Measurements from ENCODE around the gene NKD1.

The NKD1 gene

GRCh38 chr16:50555269-50555875, 7.2 kb downstream of the NKD1 start:
- Histone ChIP-seq H3K9me3 (ENCODE audit: control insufficient read depth, low read depth, low read length) (no peaks in the 10 kb centered on the region), H3K4me3 (ENCODE audit: low read length) (no peak overlapping the region), H3K27ac (ENCODE audit: low read length) (no peak overlapping the region), H3K4me1 (ENCODE audit: control insufficient read depth, low read depth, low read length) (no peaks in the 10 kb centered on the region), H3K9ac (ENCODE audit: low read length) (no peak overlapping the region), H3K27me3 (ENCODE audit: control insufficient read depth, insufficient read depth, low read length) (peaks cover 7% of the 10 kb centered on the region), H3K36me3 (ENCODE audit: control insufficient read depth, low read depth, low read length) (no peaks in the 10 kb centered on the region)

- H3K9ac ChIP-seq (ENCODE audit: low read length), result no peak overlapping the region
- H3K27me3 ChIP-seq (ENCODE audit: control insufficient read depth, insufficient read depth, low read length), result no peaks in the 10 kb centered on the region
These were observed 7.9 kb downstream of the NKD1 start for GRCh38 chr16:50555952-50556673.

DNA sequence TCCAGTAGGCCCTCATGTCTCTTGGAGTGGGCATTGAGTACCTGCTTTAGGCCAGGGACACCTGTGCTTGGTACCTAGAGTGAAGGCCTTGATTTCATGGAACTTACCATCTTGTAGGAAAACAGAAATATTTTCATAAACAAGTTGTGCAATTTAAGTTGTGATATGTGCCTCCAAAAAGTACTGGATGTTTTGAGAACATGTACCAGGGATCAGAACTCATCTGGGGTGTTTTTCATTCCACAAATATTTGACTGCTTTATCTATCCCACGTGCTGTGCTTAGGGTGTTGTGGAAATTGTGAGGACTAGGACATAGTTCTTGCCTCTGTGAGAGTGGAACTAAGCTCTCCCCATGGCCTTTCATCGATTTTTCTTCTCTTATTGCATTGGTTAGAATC, 8.8 kb downstream of the NKD1 start:
- Histone ChIP-seq H3K36me3 (ENCODE audit: control insufficient read depth, low read depth, low read length) (no peaks in the 10 kb centered on the region), H3K27ac (ENCODE audit: low read length) (no peak overlapping the region), H3K27me3 (ENCODE audit: control insufficient read depth, insufficient read depth, low read length) (no peaks in the 10 kb centered on the region), H3K4me3 (ENCODE audit: low read length) (no peak overlapping the region), H3K4me1 (ENCODE audit: control insufficient read depth, low read depth, low read length) (no peaks in the 10 kb centered on the region), H3K9me3 (ENCODE audit: control insufficient read depth, low read depth, low read length) (no peaks in the 10 kb centered on the region), H3K9ac (ENCODE audit: low read length) (no peak overlapping the region)

More at GRCh38 chr16:50555952-50556673, 7.9 kb downstream of the NKD1 start:
- Histone ChIP-seq H3K36me3 (ENCODE audit: control insufficient read depth, low read depth, low read length) (no peaks in the 10 kb centered on the region), H3K4me3 (ENCODE audit: low read length) (no peak overlapping the region), H3K4me1 (ENCODE audit: control insufficient read depth, low read depth, low read length) (no peaks in the 10 kb centered on the region), H3K27ac (ENCODE audit: low read length) (no peak overlapping the region), H3K9me3 (ENCODE audit: control insufficient read depth, low read depth, low read length) (no peaks in the 10 kb centered on the region)

DNA sequence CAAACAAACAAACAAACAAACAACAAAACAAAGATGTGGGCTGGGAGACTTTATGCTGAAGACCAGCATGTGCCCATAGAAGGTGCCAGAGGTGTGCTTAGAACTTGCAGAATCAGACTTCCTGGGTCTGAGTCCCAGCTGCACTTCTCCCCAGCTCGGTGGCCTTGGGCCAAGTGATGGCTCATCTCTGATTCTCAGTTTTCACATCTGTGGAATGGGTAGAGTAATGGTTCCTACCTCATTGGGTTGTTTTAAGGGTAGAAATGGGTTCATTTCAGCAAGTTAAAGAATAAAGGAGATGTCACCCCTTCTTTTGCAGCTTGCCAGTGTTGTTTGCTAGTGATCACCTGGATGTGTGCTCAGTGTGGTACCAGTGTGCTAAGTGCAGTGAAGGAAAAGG, 10.7 kb downstream of the NKD1 start:
- H3K4me3 ChIP-seq (ENCODE audit: low read length), result no peak overlapping the region
- H3K9me3 ChIP-seq (ENCODE audit: control insufficient read depth, low read depth, low read length), result no peaks in the 10 kb centered on the region
- no peaks in the 10 kb centered on the region for H3K36me3 ChIP-seq (ENCODE audit: control insufficient read depth, low read depth, low read length)
- no peaks in the 10 kb centered on the region for H3K4me1 ChIP-seq (ENCODE audit: control insufficient read depth, low read depth, low read length)
- H3K9ac ChIP-seq (ENCODE audit: low read length), result no peak overlapping the region
- H3K27ac ChIP-seq (ENCODE audit: low read length), result no peak overlapping the region
- H3K27me3 ChIP-seq (ENCODE audit: control insufficient read depth, insufficient read depth, low read length), result no peaks in the 10 kb centered on the region

GRCh38 chr16:50559342-50559741, 11.1 kb downstream of the NKD1 start:
- Histone ChIP-seq H3K4me3 (ENCODE audit: low read length) (no peak overlapping the region), H3K9ac (ENCODE audit: low read length) (no peak overlapping the region), H3K9me3 (ENCODE audit: control insufficient read depth, low read depth, low read length) (no peaks in the 10 kb centered on the region), H3K27me3 (ENCODE audit: control insufficient read depth, insufficient read depth, low read length) (no peaks in the 10 kb centered on the region), H3K4me1 (ENCODE audit: control insufficient read depth, low read depth, low read length) (no peaks in the 10 kb centered on the region), H3K36me3 (ENCODE audit: control insufficient read depth, low read depth, low read length) (no peaks in the 10 kb centered on the region), H3K27ac (ENCODE audit: low read length) (no peak overlapping the region)

DNA sequence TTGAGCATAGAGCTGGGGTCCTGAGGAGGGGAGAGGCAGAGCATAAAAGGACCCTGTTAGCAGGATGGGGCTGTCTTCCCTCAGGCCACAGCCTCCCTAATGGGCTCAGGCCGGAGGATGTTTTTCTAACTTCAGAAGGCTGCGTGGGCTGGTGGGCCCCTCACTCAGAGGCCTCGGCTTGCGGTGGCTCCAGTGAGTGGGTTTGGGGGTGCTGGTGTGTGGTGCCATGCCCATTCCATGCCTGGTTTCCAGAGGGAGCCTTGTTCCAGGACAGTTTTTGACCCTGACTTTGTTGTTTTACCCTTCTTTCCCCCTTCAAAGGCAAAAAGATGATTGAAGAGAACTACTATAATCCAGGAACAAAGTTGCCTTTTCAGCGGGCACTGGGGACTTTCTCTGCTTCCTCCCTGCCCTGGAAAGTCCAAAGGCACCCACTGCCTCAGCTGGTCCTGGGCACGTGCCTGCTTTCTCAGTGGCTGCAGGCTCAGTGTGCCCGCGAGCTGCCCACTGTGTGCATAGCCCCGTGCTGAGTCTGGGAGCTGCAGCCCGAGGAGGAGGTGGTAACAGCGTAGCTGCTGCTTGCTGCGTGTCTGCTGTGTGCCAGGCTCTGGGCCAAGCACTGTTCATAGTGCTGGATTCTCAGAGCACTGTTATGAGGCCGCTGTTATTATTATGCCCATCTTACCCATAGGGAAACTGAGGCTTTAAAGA, 11.8 kb downstream of the NKD1 start:
- H3K4me3 ChIP-seq (ENCODE audit: low read length), result no peak overlapping the region
- H3K9me3 ChIP-seq (ENCODE audit: control insufficient read depth, low read depth, low read length), result no peaks in the 10 kb centered on the region
- H3K9ac ChIP-seq (ENCODE audit: low read length), result no peak overlapping the region
- no peaks in the 10 kb centered on the region for H3K4me1 ChIP-seq (ENCODE audit: control insufficient read depth, low read depth, low read length)
- H3K27me3 ChIP-seq (ENCODE audit: control insufficient read depth, insufficient read depth, low read length), result no peaks in the 10 kb centered on the region
- H3K36me3 ChIP-seq (ENCODE audit: control insufficient read depth, low read depth, low read length), result no peaks in the 10 kb centered on the region
- H3K27ac ChIP-seq (ENCODE audit: low read length), result no peak overlapping the region

DNA sequence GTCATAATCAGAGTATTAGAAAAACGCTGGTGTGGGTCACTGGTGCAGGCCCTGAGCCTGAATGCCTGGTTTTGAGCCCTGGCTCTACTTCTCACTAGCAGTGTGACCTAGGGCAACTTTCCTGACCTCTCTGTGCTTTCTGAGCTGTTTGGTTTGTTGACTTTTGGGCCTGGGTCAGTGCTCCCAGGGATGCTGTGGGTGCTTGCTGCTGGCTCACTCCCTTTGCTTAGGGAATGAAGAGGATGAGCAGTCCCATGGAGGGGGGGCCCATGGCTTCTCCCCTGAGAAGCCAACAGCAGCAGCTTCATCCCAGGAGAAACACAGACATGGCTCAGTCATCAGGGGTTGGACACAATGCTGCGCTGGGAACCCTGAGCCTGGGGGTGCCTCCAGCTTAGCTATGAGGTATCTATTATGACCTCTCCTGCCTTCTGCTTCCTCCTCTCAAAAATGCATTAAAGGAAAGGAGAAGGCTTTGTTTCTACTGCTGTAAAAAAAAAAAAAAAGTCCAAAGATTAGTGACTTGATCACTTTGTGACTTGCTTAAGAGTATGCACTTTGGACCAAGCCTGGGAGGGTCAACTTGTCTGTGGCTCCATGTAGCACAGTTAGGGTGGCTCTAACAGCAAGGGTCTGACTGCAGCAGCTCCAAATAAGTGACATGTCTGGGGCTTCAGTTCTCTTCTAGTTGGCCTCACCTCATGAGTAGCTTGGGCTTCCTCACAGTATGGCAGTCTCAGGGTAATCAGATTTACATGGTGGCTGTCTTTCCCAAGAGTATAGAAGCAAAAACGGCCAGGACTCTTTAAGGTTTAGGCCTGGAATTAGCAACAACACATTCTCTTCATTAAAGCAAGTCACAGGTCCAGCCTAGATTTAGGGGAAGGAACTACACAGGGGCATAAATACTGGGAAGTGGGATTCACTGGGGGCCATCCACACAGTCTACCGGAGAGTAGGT, 13.0 kb downstream of the NKD1 start:
- no peak overlapping the region for H3K9ac ChIP-seq (ENCODE audit: low read length)
- no peak overlapping the region for H3K4me3 ChIP-seq (ENCODE audit: low read length)
- no peak overlapping the region for H3K27ac ChIP-seq (ENCODE audit: low read length)
- no peaks in the 10 kb centered on the region for H3K9me3 ChIP-seq (ENCODE audit: control insufficient read depth, low read depth, low read length)
- no peaks in the 10 kb centered on the region for H3K36me3 ChIP-seq (ENCODE audit: control insufficient read depth, low read depth, low read length)
- no peaks in the 10 kb centered on the region for H3K4me1 ChIP-seq (ENCODE audit: control insufficient read depth, low read depth, low read length)
- no peaks in the 10 kb centered on the region for H3K27me3 ChIP-seq (ENCODE audit: control insufficient read depth, insufficient read depth, low read length)

DNA sequence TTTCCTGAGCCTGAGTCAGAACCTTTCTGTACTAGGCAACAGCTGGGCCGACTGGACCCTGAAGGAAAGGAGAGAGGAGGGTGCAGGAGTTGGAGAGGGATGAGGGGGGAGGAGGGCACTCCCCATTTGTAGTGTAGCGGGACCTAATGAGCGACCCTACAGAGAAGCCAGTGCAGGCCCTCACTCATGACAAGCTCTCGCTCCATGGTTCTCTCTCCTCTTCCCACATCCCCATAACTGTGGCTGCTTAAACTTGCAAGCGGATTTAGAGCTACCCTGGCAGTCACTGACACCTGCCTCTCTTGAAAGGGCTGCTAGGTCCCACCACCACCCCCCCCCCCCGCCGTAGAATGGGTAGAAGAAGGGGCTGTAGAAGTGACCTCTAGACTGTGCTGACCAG, 14.5 kb downstream of the NKD1 start:
- Histone ChIP-seq H3K36me3 (ENCODE audit: control insufficient read depth, low read depth, low read length) (no peaks in the 10 kb centered on the region), H3K4me1 (ENCODE audit: control insufficient read depth, low read depth, low read length) (no peaks in the 10 kb centered on the region), H3K9me3 (ENCODE audit: control insufficient read depth, low read depth, low read length) (no peaks in the 10 kb centered on the region), H3K27ac (ENCODE audit: low read length) (no peak overlapping the region), H3K4me3 (ENCODE audit: low read length) (no peak overlapping the region), H3K27me3 (ENCODE audit: control insufficient read depth, insufficient read depth, low read length) (no peaks in the 10 kb centered on the region), H3K9ac (ENCODE audit: low read length) (no peak overlapping the region)

DNA sequence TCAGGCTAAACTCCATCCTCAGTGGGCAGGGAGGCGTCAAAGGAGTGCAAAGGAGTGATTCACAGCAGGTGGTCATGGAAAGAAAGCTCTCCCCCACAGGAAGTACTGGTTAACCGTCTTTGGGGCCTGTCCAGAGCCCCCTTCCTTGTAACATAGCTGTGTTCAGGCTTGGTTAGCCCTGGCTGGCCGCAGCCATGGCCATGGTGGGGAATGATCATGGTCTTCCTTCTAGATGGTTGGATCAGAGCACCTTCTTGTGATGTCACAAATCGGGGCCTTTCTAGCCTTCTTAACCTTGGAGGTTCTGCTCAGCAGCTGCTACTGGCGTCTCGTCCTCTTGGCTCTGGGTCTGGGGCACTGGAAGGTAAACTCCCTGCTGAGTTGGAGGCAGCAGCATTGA, 15.8 kb downstream of the NKD1 start:
- Histone ChIP-seq H3K36me3 (ENCODE audit: control insufficient read depth, low read depth, low read length) (no peaks in the 10 kb centered on the region), H3K27ac (ENCODE audit: low read length) (no peak overlapping the region), H3K27me3 (ENCODE audit: control insufficient read depth, insufficient read depth, low read length) (no peaks in the 10 kb centered on the region), H3K4me1 (ENCODE audit: control insufficient read depth, low read depth, low read length) (no peaks in the 10 kb centered on the region), H3K9ac (ENCODE audit: low read length) (no peak overlapping the region), H3K9me3 (ENCODE audit: control insufficient read depth, low read depth, low read length) (no peaks in the 10 kb centered on the region), H3K4me3 (ENCODE audit: low read length) (no peak overlapping the region)

GRCh38 chr16:50565428-50565827, 17.2 kb downstream of the NKD1 start:
- Histone ChIP-seq H3K27me3 (ENCODE audit: control insufficient read depth, insufficient read depth, low read length) (no peaks in the 10 kb centered on the region), H3K4me1 (ENCODE audit: control insufficient read depth, low read depth, low read length) (no peaks in the 10 kb centered on the region), H3K9me3 (ENCODE audit: control insufficient read depth, low read depth, low read length) (no peaks in the 10 kb centered on the region)

More at GRCh38 chr16:50565428-50565827, 17.2 kb downstream of the NKD1 start:
- Histone ChIP-seq H3K9ac (ENCODE audit: low read length) (no peak overlapping the region), H3K4me3 (ENCODE audit: low read length) (no peak overlapping the region), H3K27ac (ENCODE audit: low read length) (no peak overlapping the region), H3K36me3 (ENCODE audit: control insufficient read depth, low read depth, low read length) (no peaks in the 10 kb centered on the region)
